Fibroblast of the aortic adventitia (primary cell): ENCODE data around the gene HDAC5. TPM values are rescaled to one million over a fixed set of nuclear protein-coding genes. Genes with fewer than 3 reads are reported as not detected.
A peak's percentile ranks its signal among the peaks of the same experiment; 100 is the strongest.

Experiments used
- DNase-seq: peaks from one replicate; pipeline ENCODE4 v3.0.0-alpha.2; 2010; ENCODE audit warnings: low read depth
- H3K4me3 ChIP-seq: 2 replicates; pipeline ENCODE4 v1.5.1; 2011; ENCODE audit warnings: low read depth, mild to moderate bottlenecking, control low read depth, low read length, moderate library complexity
- CTCF ChIP-seq: IDR thresholded peaks from 2 replicates; pipeline ENCODE4 v1.5.1; 2011; ENCODE audit warnings: mild to moderate bottlenecking, low read length, control low read depth, inconsistent platforms; ENCODE audit not compliant: insufficient read depth
- total RNA-seq: library from RNA; depleted of rRNA; stranded (reverse); fragments of >200 nt; gene quantifications from 2 replicates; pipeline ENCODE4 v1.2.3, GENCODE V29; 2012; ENCODE audit warnings: low replicate concordance

HDAC5 gene
- total RNA-seq, 1 donor = 53.1 TPM

- no peak overlapping the region for H3K4me3 ChIP-seq
- DNase-seq = no peak
- no peak for TF ChIP-seq CTCF
Observed at GRCh38 chr17:44084131-44084538, 39.3 kb downstream of the HDAC5 start.

GRCh38 chr17:44083250-44083849, 40.1 kb downstream of the HDAC5 start:
- no peak overlapping the region for H3K4me3 ChIP-seq
- DNase-seq = no peak
- no peak for TF ChIP-seq CTCF

GRCh38 chr17:44082256-44082927, 41.0 kb downstream of the HDAC5 start:
- H3K4me3 ChIP-seq = no peak overlapping the region
- no peak for TF ChIP-seq CTCF
- DNase-seq = no peak

- DNase-seq = peak; percentile 53
- no peak for TF ChIP-seq CTCF
- no peak overlapping the region for H3K4me3 ChIP-seq
Observed at GRCh38 chr17:44081681-44082080, 41.8 kb downstream of the HDAC5 start.

GRCh38 chr17:44079877-44080821, 43.3 kb downstream of the HDAC5 start:
- no peak overlapping the region for H3K4me3 ChIP-seq
- no peak for TF ChIP-seq CTCF
- no peak for DNase-seq

GRCh38 chr17:44078412-44078811, 45.0 kb downstream of the HDAC5 start:
- no peak overlapping the region for H3K4me3 ChIP-seq
- TF ChIP-seq CTCF = no peak
- DNase-seq = no peak
